Dedifferentiated amniotic fluid mesenchymal stem cell (primary cell): ENCODE measurements around the gene PTTG1IP.

ENCODE experiments used
- DNase-seq: peaks from one replicate; pipeline ENCODE4 v3.0.0-alpha.2; 2016; ENCODE audit errors: extremely low spot score

PTTG1IP gene

GRCh38 chr21:44866780-44867179 lies 6.7 kb downstream of the PTTG1IP start:
- no peak for DNase-seq

- DNase-seq, result no peak
Observed at GRCh38 chr21:44865561-44866280, 7.8 kb downstream of the PTTG1IP start.

GRCh38 chr21:44862869-44863685 lies 10.4 kb downstream of the PTTG1IP start:
- DNase-seq, result no peak

DNA sequence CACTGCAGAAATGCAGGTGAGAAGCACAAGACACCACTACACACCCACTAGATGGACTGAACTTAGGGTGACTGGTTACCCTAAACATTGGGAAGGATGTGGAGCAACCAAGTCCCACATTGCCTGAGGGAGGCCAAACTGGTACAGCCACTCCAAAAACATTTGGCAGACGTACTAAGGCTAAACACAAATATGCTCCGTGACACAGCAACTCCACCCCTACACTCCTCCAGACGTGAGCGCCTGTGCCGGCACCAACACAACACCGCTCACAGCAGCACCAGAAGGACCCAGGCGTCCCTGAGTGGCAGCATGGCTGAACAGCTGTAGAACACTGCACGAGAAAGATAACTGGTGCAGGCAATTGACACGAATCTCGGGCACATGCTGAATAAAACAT lies 14.7 kb downstream of the PTTG1IP start:
- no peak for DNase-seq

GRCh38 chr21:44858291-44858690 lies 15.2 kb downstream of the PTTG1IP start:
- DNase-seq, result no peak

- no peak for DNase-seq
Observed at GRCh38 chr21:44857127-44857892, 16.2 kb downstream of the PTTG1IP start.

GRCh38 chr21:44856131-44856530 lies 17.4 kb downstream of the PTTG1IP start:
- DNase-seq, result no peak

- no peak for DNase-seq
Observed at GRCh38 chr21:44855572-44855971, 17.9 kb downstream of the PTTG1IP start.

GRCh38 chr21:44854664-44855446 lies 18.6 kb downstream of the PTTG1IP start:
- no peak for DNase-seq

GRCh38 chr21:44854391-44854663 lies 19.2 kb downstream of the PTTG1IP start:
- DNase-seq, result no peak

DNA sequence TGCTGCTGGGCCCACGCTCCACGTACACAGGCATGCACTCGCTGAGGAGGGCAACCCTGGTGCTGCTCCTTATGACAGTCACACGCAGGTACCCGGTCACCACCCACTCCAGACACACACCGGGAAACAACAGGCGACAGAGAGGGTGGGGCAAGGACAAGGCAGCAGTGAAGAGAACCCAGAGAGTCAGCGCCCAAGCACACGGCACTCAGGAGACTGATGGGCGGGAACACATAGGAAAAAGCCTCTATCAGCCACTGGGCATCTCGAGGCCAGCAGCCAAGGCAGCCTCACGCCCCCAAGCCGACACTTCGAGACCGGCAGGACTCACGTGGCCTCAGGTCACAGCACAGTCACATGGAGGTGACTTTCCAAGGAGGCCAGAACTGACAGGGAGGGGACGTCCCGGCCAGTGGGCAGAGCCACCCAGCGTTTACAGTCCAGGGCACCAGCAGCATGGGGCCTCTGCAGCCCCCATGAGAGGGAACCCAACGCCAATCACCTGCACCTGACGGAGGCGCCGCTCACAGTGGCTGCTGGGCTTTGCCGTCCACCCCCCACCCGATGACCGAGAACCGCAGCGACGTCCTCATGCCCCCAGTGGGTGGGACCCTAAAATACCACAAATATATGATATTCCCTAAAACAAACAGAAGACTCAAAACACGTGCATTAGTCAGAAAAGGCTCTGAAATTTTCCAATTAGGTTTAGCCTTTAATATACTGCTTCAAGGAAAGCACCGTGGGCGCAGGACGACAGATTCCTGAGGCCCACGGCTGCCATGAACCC lies 19.7 kb downstream of the PTTG1IP start:
- no peak for DNase-seq

DNA sequence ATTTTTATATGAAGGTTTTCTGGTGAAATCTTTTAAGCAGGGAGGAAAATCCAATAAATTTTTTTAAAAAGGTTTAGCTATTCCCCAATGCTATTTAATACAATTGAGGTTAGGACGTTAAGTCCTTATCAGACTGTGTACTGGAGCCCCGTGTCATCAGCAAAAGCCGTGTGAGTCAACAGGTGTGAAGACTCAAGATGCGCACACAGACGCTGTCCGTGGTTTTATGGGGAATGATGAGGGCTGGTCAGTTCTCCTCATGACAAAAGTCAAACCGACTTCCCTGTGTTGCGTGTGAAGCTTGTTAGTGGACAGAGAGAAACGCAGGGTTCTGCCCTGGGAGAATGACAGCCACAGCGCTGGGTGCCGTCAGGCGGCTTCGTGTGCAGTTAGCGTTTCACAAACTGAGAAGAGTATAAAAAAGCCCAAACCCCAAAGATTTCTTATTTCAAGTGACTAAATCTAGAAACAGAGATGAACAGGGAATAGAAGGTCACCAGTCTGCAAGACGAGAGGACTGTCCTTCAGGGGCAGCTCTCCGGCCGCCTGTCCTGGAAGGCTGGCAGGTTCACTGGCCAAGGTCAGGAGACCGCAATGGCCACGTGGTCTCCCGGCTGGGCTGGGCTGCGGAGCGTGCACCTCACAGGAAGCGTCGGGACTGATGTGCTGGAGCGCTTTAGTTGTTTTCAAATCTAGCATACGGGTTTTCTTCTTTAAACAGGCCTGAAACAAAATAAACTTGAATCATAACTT lies 22.4 kb downstream of the PTTG1IP start:
- DNase-seq, result no peak

DNA sequence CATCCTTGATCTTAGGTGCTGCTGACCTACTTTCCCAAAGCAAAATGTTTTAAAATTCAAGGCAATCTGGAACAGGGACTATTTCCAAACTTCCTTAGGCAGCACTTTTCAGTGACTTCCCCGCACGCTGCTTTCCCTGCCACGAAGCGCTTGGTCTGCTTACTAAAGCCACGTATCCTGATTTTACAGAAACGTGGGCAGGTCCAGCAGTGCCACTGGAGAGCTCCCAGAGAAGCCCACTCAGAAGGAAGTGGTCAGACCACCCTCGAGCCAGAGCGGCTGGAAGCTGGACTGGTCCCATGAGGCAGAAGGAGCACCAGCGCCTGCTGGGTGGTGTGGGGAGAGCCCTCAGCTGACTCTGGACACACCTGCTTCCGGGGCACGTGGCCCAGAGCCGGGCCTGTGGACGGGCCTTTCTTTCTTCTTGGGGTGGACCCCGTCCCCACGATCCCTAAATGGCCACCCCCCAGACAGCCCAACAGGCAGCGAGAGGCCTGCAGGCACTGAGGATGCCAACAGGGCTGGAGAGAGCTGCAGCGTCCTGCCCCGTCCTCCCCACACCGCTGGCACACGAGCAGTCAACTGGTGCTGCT lies 23.2 kb downstream of the PTTG1IP start:
- DNase-seq, result no peak

GRCh38 chr21:44849616-44850130 lies 23.8 kb downstream of the PTTG1IP start:
- no peak for DNase-seq

DNA sequence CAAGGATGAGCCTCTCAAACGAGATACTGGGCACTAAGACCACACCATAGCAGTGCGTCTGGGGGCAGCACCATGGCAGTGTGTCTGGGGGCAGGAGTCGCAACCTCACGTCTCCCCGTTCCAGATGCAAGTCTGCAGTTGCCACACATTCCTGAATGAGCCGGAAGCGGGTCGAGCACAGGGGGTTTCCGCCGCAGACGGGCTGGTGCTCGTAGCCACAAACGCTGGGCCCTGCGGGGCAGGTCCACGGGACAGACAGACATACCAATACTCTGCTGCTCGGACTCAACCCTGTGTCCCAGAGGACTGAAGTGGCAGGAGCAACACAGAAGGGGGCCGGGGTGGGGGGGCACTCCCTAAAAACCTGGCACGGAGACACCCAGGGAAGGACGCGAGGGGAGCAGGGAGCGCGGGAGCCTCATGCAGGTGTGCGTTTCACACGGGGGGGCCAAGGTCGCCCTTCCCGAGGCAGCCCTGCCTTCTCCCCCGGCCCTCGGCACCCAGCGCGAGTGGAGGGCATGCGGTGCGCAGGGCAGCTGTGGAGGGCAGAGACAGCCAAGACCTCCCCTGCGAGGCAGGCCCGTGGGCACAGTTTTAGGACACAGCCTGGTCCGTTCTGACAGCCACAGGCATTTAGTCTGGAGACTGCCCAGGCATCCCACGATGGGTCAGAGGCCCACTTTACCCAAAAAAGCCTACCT lies 24.5 kb downstream of the PTTG1IP start:
- DNase-seq, result no peak

GRCh38 chr21:44847261-44848056 lies 26.0 kb downstream of the PTTG1IP start:
- DNase-seq, result no peak

- no peak for DNase-seq
Observed at GRCh38 chr21:44846485-44847260, 26.8 kb downstream of the PTTG1IP start.

DNA sequence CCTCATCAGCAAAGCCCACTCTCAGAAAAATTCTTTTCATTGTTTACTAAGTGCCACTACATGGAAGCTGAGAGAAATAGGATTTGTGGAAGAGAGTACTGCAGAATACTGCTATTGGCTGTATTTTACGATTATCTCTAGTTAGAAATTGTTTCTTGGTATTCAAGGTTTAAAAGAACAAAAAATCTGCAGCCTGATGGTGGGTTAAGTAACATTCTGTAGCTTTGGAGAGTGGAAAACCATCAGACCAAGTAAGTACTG lies 27.3 kb downstream of the PTTG1IP start:
- no peak for DNase-seq
